Measurements from ENCODE around the gene ATPAF2.

The ATPAF2 gene

GRCh38 chr17:18019838-18020154 lies 19.2 kb downstream of the ATPAF2 start:
- Histone ChIP-seq H4K20me1 (ENCODE audit: insufficient read depth, low read length) (no peaks in the 10 kb centered on the region), H3K27ac (ENCODE audit: low read depth, low read length, poor library complexity, severe bottlenecking) (no peak overlapping the region), H3K4me1 (ENCODE audit: insufficient read depth, low read length, severe bottlenecking) (no peaks in the 10 kb centered on the region), H3F3A (ENCODE audit: insufficient read depth, low read length) (no peaks in the 10 kb centered on the region), H3K9ac (ENCODE audit: low read length) (no peak overlapping the region), H3K9me3 (ENCODE audit: low read length) (no peaks in the 10 kb centered on the region), H2AFZ (ENCODE audit: low read length) (no peak overlapping the region), H3K79me2 (ENCODE audit: insufficient read depth, low read length) (no peaks in the 10 kb centered on the region), H3K4me3 (ENCODE audit: low read depth, low read length, poor library complexity, severe bottlenecking) (no peak overlapping the region), H3K27me3 (ENCODE audit: insufficient read depth, low read length) (no peaks in the 10 kb centered on the region), H3K36me3 (ENCODE audit: insufficient read depth, low read length) (peaks cover 38% of the 10 kb centered on the region; the same call in 1 of the 2 replicates), H3K9me2 (ENCODE audit: low read depth, low read length) (no peaks in the 10 kb centered on the region), H3K4me2 (ENCODE audit: low read length) (no peak overlapping the region)
- no peak for TF ChIP-seq EZH2 (IDR thresholded peaks at IDR 0.05; ENCODE audit: borderline replicate concordance, low read length)
- TF ChIP-seq, protein P1, sequence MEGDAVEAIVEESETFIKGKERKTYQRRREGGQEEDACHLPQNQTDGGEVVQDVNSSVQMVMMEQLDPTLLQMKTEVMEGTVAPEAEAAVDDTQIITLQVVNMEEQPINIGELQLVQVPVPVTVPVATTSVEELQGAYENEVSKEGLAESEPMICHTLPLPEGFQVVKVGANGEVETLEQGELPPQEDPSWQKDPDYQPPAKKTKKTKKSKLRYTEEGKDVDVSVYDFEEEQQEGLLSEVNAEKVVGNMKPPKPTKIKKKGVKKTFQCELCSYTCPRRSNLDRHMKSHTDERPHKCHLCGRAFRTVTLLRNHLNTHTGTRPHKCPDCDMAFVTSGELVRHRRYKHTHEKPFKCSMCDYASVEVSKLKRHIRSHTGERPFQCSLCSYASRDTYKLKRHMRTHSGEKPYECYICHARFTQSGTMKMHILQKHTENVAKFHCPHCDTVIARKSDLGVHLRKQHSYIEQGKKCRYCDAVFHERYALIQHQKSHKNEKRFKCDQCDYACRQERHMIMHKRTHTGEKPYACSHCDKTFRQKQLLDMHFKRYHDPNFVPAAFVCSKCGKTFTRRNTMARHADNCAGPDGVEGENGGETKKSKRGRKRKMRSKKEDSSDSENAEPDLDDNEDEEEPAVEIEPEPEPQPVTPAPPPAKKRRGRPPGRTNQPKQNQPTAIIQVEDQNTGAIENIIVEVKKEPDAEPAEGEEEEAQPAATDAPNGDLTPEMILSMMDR (IDR thresholded peaks at IDR 0.05; ENCODE audit: low read length): no peak

GRCh38 chr17:18018411-18018921 lies 20.5 kb downstream of the ATPAF2 start:
- TF ChIP-seq, protein P1 (IDR thresholded peaks at IDR 0.05; ENCODE audit: low read length): no peak
- no peak for TF ChIP-seq EZH2 (IDR thresholded peaks at IDR 0.05; ENCODE audit: borderline replicate concordance, low read length)
- Histone ChIP-seq H2AFZ (ENCODE audit: low read length) (no peak overlapping the region), H3K4me3 (ENCODE audit: low read depth, low read length, poor library complexity, severe bottlenecking) (no peak overlapping the region), H3K79me2 (ENCODE audit: insufficient read depth, low read length) (no peaks in the 10 kb centered on the region), H4K20me1 (ENCODE audit: insufficient read depth, low read length) (no peaks in the 10 kb centered on the region), H3K27me3 (ENCODE audit: insufficient read depth, low read length) (no peaks in the 10 kb centered on the region), H3K9me3 (ENCODE audit: low read length) (no peaks in the 10 kb centered on the region), H3F3A (ENCODE audit: insufficient read depth, low read length) (no peaks in the 10 kb centered on the region), H3K36me3 (ENCODE audit: insufficient read depth, low read length) (peaks cover 36% of the 10 kb centered on the region; the same call in 1 of the 2 replicates), H3K4me2 (ENCODE audit: low read length) (no peak overlapping the region), H3K27ac (ENCODE audit: low read depth, low read length, poor library complexity, severe bottlenecking) (no peak overlapping the region), H3K9ac (ENCODE audit: low read length) (no peak overlapping the region), H3K9me2 (ENCODE audit: low read depth, low read length) (no peaks in the 10 kb centered on the region), H3K4me1 (ENCODE audit: insufficient read depth, low read length, severe bottlenecking) (no peaks in the 10 kb centered on the region)

DNA sequence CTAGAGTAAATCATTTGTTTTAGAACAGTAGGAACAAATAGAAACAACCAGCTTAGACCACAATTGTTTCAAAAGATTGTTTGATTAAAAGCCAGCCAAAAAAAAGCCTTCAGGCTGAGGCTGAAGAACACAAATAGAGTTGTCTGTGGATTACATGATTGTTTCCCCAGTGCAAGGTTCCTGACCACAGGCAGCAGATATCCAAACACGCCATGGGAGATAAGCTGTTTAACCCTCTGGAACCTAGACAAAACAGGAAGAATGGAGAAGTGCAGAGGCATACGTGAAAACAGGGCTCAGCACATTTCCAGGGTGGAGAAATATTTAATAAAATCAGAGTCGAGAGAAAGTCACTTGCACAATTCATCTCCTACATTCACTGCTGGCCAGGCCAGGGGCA lies 21.0 kb downstream of the ATPAF2 start:
- H3K36me3 ChIP-seq (ENCODE audit: insufficient read depth, low read length): peaks cover 39% of the 10 kb centered on the region; the same call in 1 of the 2 replicates
- H3K4me2 ChIP-seq (ENCODE audit: low read length): no peak overlapping the region
- no peaks in the 10 kb centered on the region for H3K9me3 ChIP-seq (ENCODE audit: low read length)
- H3K4me3 ChIP-seq (ENCODE audit: low read depth, low read length, poor library complexity, severe bottlenecking): no peak overlapping the region
- TF ChIP-seq, protein P1 (IDR thresholded peaks at IDR 0.05; ENCODE audit: low read length): no peak
- no peak for TF ChIP-seq EZH2 (IDR thresholded peaks at IDR 0.05; ENCODE audit: borderline replicate concordance, low read length)
- H3K4me1 ChIP-seq (ENCODE audit: insufficient read depth, low read length, severe bottlenecking): no peaks in the 10 kb centered on the region
- no peak overlapping the region for H3K27ac ChIP-seq (ENCODE audit: low read depth, low read length, poor library complexity, severe bottlenecking)
- no peak overlapping the region for H2AFZ ChIP-seq (ENCODE audit: low read length)
- H3K9me2 ChIP-seq (ENCODE audit: low read depth, low read length): no peaks in the 10 kb centered on the region
- H3K27me3 ChIP-seq (ENCODE audit: insufficient read depth, low read length): no peaks in the 10 kb centered on the region
- H3K79me2 ChIP-seq (ENCODE audit: insufficient read depth, low read length): no peaks in the 10 kb centered on the region
- no peak overlapping the region for H3K9ac ChIP-seq (ENCODE audit: low read length)
- H4K20me1 ChIP-seq (ENCODE audit: insufficient read depth, low read length): no peaks in the 10 kb centered on the region
- H3F3A ChIP-seq (ENCODE audit: insufficient read depth, low read length): no peaks in the 10 kb centered on the region

All from OCI-LY1 (cell line).